Heart left ventricle (tissue), 16 donors: Measurements from ENCODE around the gene DYNLT4. TPM values are rescaled to one million over a fixed set of nuclear protein-coding genes. Genes with fewer than 3 reads are reported as not detected.

Source experiments
- ATAC-seq, 4 donors: fragments of 200-7000 bp; cut with Tn5 transposase; one replicate each; pipeline ENCODE4 v1.9.1; 2020 to 2022; ENCODE audit warnings: moderate library complexity in 4 of 4, mild to moderate bottlenecking in 3 of 4, moderate number of reproducible peaks in 1 of 4
- DNase-seq, 5 donors: peaks; one replicate each; pipeline ENCODE4 v3.0.0-alpha.2; 2020
- H3K27ac ChIP-seq, 12 donors: fragments of 200-600 bp; sonication (generic) in 4 of 12; one replicate each; pipeline versions ENCODE4 v1.5.0 to v1.8.0; 2016 to 2022; ENCODE audit warnings: mild to moderate bottlenecking in 2 of 12
- H3K27me3 ChIP-seq, 9 donors: fragments of 200-600 bp; sonication (generic) in 2 of 9; one replicate each; pipeline versions ENCODE4 v1.5.1 to v1.8.0; 2016 to 2022; ENCODE audit warnings: mild to moderate bottlenecking in 3 of 9
- H3K36me3 ChIP-seq, 9 donors: fragments of 200-600 bp; sonication (generic) in 2 of 9; one replicate each; pipeline versions ENCODE4 v1.5.0 to v1.8.0; 2018 to 2022; ENCODE audit warnings: mild to moderate bottlenecking in 2 of 9
- H3K4me1 ChIP-seq, 12 donors: fragments of 200-600 bp; sonication (generic) in 4 of 12; one replicate each; pipeline versions ENCODE4 v1.5.0 to v1.8.0; 2016 to 2022; ENCODE audit warnings: mild to moderate bottlenecking in 3 of 12
- H3K4me3 ChIP-seq, 12 donors: fragments of 200-600 bp; sonication (generic) in 4 of 12; one replicate each; pipeline versions ENCODE4 v1.5.0 to v1.8.0; 2017 to 2022; ENCODE audit warnings: mild to moderate bottlenecking in 9 of 12, moderate library complexity in 4 of 12
- H3K9me3 ChIP-seq, 12 donors: fragments of 200-600 bp; sonication (generic) in 4 of 12; one replicate each; pipeline versions ENCODE4 v1.5.0 to v1.8.0; 2016 to 2022; ENCODE audit warnings: mild to moderate bottlenecking in 1 of 12
- CTCF ChIP-seq, 12 donors: fragments of 200-600 bp; sonication (generic) in 4 of 12; IDR thresholded peaks; one replicate each; pipeline versions ENCODE4 v1.5.0 to v1.8.0; 2018 to 2022; ENCODE audit warnings: antibody characterized with exemption in 12 of 12, mild to moderate bottlenecking in 5 of 12
- POLR2A ChIP-seq, 2 donors: fragments of 450-650 bp; IDR thresholded peaks; one replicate each; pipeline ENCODE4 v1.6.1; 2017; ENCODE audit warnings: antibody characterized with exemption in 2 of 2, mild to moderate bottlenecking in 2 of 2, moderate library complexity in 2 of 2
- WGBS, 4 donors: extraction: QIAGEN DNeasy Blood & Tissue Kit in 2 of 4; methylation state at CpG; one replicate each; pipeline versions ENCODE4 v1.1.5 to v1.1.7; 2013 to 2018; 5-methylcytosine and 5-hydroxymethylcytosine counted together
- intact Hi-C, 10 donors: fragments of 100-400 bp; cut with DNase I; formaldehyde crosslinking; loops; one replicate each; pipeline versions ENCODE4 v1.11.1 to v1.14.2; 2022
- polyA plus RNA-seq, 2 donors: library from polyadenylated mRNA; stranded (reverse); fragments of 200-250 nt; gene quantifications; one replicate each; pipeline ENCODE4 v1.2.3, GENCODE V29; 2013
- total RNA-seq, 9 donors: library from RNA; depleted of rRNA in 2 of 9; stranded (reverse); fragments of >200 nt in 2 of 9; fragmentation: NEBNext Ultra II Directional in 3 of 9; extraction: Animal tissue kit (Norgen Biotek cat#: 25700) in 3 of 9; gene quantifications; one replicate each; pipeline versions ENCODE4 v1.1.0 to v1.2.4, GENCODE V29; 2016 to 2023
- donor health status: ischemic (EF 13 %, LVEDD 7.1; RV severe dilation, severe dysfunction).
- donor health status: healthy with polysubstance abuse.
- donor health status: DM: no; HTN: yes; CAD: no.
- donor health status: DM: no; HTN: no; CAD: no.
- donor health status: ischemic (EF 25% LVEDD 6.9; RV normal size, moderate dysfunction).
- donor health status: ischemic (EF 25% LVEDD 5.7; RV mildly dilated, moderate dysfunction).
- donor health status: healthy.
- donor health status: DM: yes; HTN: yes; CAD: no.
- donor health status: ischemic (EF 35%, LVEDD 5.7; RV mildly dilated, moderate dysfunction).
- donor health status: nonischemic (EF 11% LVEDD 7.7; RV severe dilation, severe dysfunction).
- donor health status: DM: yes; HTN: yes; CAD: no.
- donor health status: PGD.
- donor health status: ischemic (EF 29% LVEDD 5.4; RV normal size, mild dysfunction).
- donor health status: nonischemic (EF 23%, LVEDD 6.1; RV moderate dilation, normal function).

Gene DYNLT4
- total and polyA plus RNA-seq, 11 donors, result 0.36 to 1.7 (median 0.82) TPM; not detected in 1

- H3K4me1 ChIP-seq, result peaks cover 0 to 37% (median 19%) of the 10 kb centered on the region in 12 donors
- 92 to 97% (median 92%) methylated on average over 9 of the region's 9 CpGs for WGBS, 4 donors
- intact Hi-C loops, result loop anchor here in 3 of 10 donors (2.0 kb wide), 2 partner anchors 20 to 22 kb away; partner anchors contain the start of gene PLK3 (in 2 of the 3)
- ATAC-seq (no peak), DNase-seq (peak in 2 of 5 donors; percentile 17 to 37)
- H3K9me3 ChIP-seq, result no peaks in the 10 kb centered on the region
- peak overlapping the region in 4 of 12 donors; percentile 68 to 79 (median 72) for H3K4me3 ChIP-seq
- TF ChIP-seq POLR2A (IDR thresholded peaks at IDR 0.05) (no peak), CTCF (IDR thresholded peaks at IDR 0.05) (no peak)
- H3K36me3 ChIP-seq, result no peaks in the 10 kb centered on the region
- H3K27ac ChIP-seq, result peak overlapping the region in 5 of 12 donors; percentile 92 to 100 (median 95)
- H3K27me3 ChIP-seq, result no peaks in the 10 kb centered on the region
Observed at GRCh38 chr1:44821240-44821715, 14.1 kb upstream of the DYNLT4 start.

GRCh38 chr1:44820328-44821239, 13.4 kb upstream of the DYNLT4 start:
- ATAC-seq (peak; percentile 3 to 37 (median 32)), DNase-seq (peak in 2 of 5 donors; percentile 30 to 52)
- H3K4me1 ChIP-seq, result peaks cover 0 to 30% (median 15%) of the 10 kb centered on the region in 12 donors
- H3K36me3 ChIP-seq, result peaks cover 0 to 6% (median 0%) of the 10 kb centered on the region in 9 donors
- 23 to 38% (median 26%) methylated on average over 16 to 25 of the region's 25 CpGs for WGBS, 4 donors
- no peaks in the 10 kb centered on the region for H3K27me3 ChIP-seq
- no peaks in the 10 kb centered on the region for H3K9me3 ChIP-seq
- H3K4me3 ChIP-seq, result peak overlapping the region; percentile 32 to 79 (median 64)
- H3K27ac ChIP-seq, result peak overlapping the region; percentile 85 to 100 (median 94)
- TF ChIP-seq CTCF (IDR thresholded peaks at IDR 0.05) (peak in 1 of 12 donors; percentile 11), POLR2A (IDR thresholded peaks at IDR 0.05) (no peak)
- intact Hi-C loops, result loop anchor here in 3 of 10 donors (2.0 kb wide), 2 partner anchors 20 to 22 kb away; partner anchors contain the start of gene PLK3 (in 2 of the 3)

GRCh38 chr1:44819608-44820327, 12.6 kb upstream of the DYNLT4 start:
- WGBS, 4 donors, result 0 to 4% (median 1%) methylated on average over 22 to 33 of the region's 33 CpGs
- peak overlapping the region; percentile 32 to 79 (median 64) for H3K4me3 ChIP-seq
- H3K9me3 ChIP-seq, result no peaks in the 10 kb centered on the region
- H3K36me3 ChIP-seq, result peaks cover 0 to 15% (median 4%) of the 10 kb centered on the region in 9 donors
- H3K27ac ChIP-seq, result peak overlapping the region; percentile 85 to 100 (median 94)
- DNase-seq (peak; percentile 82 to 90 (median 85)), ATAC-seq (peak; percentile 89 to 93 (median 89))
- no peaks in the 10 kb centered on the region for H3K27me3 ChIP-seq
- intact Hi-C loops, result loop anchor here in 4 of 10 donors (2.0 to 10.0 kb wide), 3 partner anchors 19 to 85 kb away; partner anchors contain the start of genes PLK3 (in 2 of the 4), KIF2C (in 1 of the 4) and RNU5D-1 (in 1 of the 4)
- peaks cover 0 to 33% (median 15%) of the 10 kb centered on the region in 12 donors for H3K4me1 ChIP-seq
- TF ChIP-seq CTCF (IDR thresholded peaks at IDR 0.05) (peak in 3 of 12 donors; percentile 8 to 26 (median 10)), POLR2A (IDR thresholded peaks at IDR 0.05) (peak; percentile 52 to 61)
